Measurements from ENCODE around the gene SLC25A15. TPM values are rescaled to one million over a fixed set of nuclear protein-coding genes. Genes with fewer than 3 reads are reported as not detected.
A peak's percentile ranks its signal among the peaks of the same experiment; 100 is the strongest.

SLC25A15 gene
- total RNA-seq, 2 experiments from 2014 or later, result 2.1 to 2.2 TPM

DNA sequence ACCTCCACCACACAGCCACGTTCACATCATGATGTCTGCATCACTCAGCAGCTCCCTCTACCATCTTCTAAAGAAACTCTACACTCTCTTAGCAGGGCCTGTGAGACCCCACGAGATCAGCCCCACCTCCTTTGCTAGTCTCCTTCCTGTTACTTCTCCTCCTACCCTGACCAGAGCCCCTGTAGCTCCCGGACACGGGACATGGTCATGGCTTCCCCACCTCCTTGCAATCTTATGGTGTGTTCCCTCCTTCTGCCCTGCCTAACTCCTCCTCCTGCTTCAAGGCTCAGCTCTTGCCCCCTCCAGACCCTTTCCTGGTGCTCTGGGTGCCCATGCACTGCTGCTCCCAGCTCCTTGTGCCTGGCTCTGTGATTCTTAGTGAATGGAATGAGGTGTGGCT is 10.4 kb upstream of the SLC25A15 start:
- Mint-ChIP-seq H3K4me3 (no peak overlapping the region), H3K27ac (peak overlapping the region; percentile 43), H3K27me3 (no peaks in the 10 kb centered on the region), H3K36me3 (ENCODE audit: low read depth) (no peaks in the 10 kb centered on the region), H3K9me3 (no peaks in the 10 kb centered on the region), H3K4me1 (ENCODE audit: low read depth) (peaks cover 33% of the 10 kb centered on the region)
- ATAC-seq (ENCODE audit: poor library complexity) (no peak), DNase-seq (no peak)
- H3K27ac ChIP-seq (ENCODE audit: low read depth in 1 of 2, low read length in 2 of 2), result no peak overlapping the region
- H3K36me3 ChIP-seq (ENCODE audit: insufficient read depth, low read length), result no peaks in the 10 kb centered on the region
- ChIA-PET CTCF (interaction anchor here (3.2 kb wide), 1 partner anchor 10 kb away, joined by 11 read pairs; the partner anchor contains the start of gene SLC25A15), POLR2A (no interaction called here)
- TF ChIP-seq, protein P1, sequence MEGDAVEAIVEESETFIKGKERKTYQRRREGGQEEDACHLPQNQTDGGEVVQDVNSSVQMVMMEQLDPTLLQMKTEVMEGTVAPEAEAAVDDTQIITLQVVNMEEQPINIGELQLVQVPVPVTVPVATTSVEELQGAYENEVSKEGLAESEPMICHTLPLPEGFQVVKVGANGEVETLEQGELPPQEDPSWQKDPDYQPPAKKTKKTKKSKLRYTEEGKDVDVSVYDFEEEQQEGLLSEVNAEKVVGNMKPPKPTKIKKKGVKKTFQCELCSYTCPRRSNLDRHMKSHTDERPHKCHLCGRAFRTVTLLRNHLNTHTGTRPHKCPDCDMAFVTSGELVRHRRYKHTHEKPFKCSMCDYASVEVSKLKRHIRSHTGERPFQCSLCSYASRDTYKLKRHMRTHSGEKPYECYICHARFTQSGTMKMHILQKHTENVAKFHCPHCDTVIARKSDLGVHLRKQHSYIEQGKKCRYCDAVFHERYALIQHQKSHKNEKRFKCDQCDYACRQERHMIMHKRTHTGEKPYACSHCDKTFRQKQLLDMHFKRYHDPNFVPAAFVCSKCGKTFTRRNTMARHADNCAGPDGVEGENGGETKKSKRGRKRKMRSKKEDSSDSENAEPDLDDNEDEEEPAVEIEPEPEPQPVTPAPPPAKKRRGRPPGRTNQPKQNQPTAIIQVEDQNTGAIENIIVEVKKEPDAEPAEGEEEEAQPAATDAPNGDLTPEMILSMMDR (IDR thresholded peaks at IDR 0.05), result no peak
- no peaks in the 10 kb centered on the region for H3K27me3 ChIP-seq (ENCODE audit: control insufficient read depth in 1 of 2, insufficient read depth in 2 of 2, low read length in 2 of 2)
- H3K9me3 ChIP-seq (ENCODE audit: control insufficient read depth in 1 of 2, insufficient read depth in 1 of 2, low read length in 2 of 2), result no peaks in the 10 kb centered on the region
- peaks cover 30% of the 10 kb centered on the region for H3K4me1 ChIP-seq (ENCODE audit: insufficient read depth, low read length)
- no peak overlapping the region for H3K4me3 ChIP-seq (ENCODE audit: low read length)
- intact Hi-C loops (cut with DNase I, micrococcal nuclease), result loop anchor here (2.0 to 10.0 kb wide), 5 partner anchors 143 to 1094 kb away; partner anchors contain the start of gene MTRF1 (in 1 of the 2)

DNA sequence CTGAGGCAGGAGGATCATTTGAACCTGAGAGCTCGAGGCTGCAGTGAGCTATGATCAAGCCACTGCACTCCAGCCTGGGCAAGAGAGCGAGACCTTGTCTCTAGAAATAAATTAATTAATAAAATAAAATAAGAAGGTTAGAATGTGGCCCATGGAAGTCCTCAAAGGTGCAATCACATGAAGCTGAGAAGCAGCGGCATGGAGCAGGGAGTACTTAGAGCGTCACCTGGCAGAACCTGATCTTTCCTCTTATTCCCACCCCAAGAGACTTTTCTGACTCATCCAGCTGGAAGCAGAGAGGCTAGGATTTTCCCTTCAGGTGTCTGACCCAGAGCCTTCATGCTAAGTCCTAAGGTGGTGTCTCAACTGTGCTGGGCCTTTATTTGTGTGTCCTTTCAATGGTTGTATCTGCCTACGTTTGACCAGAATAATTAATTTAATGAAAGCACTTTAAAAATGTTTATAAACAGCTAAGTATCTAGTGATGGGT is 9.6 kb upstream of the SLC25A15 start:
- Histone ChIP-seq H3K27me3 (ENCODE audit: control insufficient read depth in 1 of 2, insufficient read depth in 2 of 2, low read length in 2 of 2) (no peaks in the 10 kb centered on the region), H3K4me3 (ENCODE audit: low read length) (no peak overlapping the region), H3K9me3 (ENCODE audit: control insufficient read depth in 1 of 2, insufficient read depth in 1 of 2, low read length in 2 of 2) (no peaks in the 10 kb centered on the region), H3K36me3 (ENCODE audit: insufficient read depth, low read length) (no peaks in the 10 kb centered on the region), H3K4me1 (ENCODE audit: insufficient read depth, low read length) (peaks cover 30% of the 10 kb centered on the region), H3K27ac (ENCODE audit: low read depth in 1 of 2, low read length in 2 of 2) (no peak overlapping the region)
- Mint-ChIP-seq H3K4me3 (no peak overlapping the region), H3K27me3 (no peaks in the 10 kb centered on the region), H3K4me1 (ENCODE audit: low read depth) (peaks cover 33% of the 10 kb centered on the region), H3K36me3 (ENCODE audit: low read depth) (no peaks in the 10 kb centered on the region), H3K27ac (no peak overlapping the region), H3K9me3 (no peaks in the 10 kb centered on the region)
- POLR2A ChIA-PET, result no interaction called here
- DNase-seq (no peak), ATAC-seq (ENCODE audit: poor library complexity) (no peak)
- CTCF ChIA-PET, result interaction anchor here (3.2 kb wide), 1 partner anchor 9 kb away, joined by 11 read pairs; the partner anchor contains the start of gene SLC25A15
- intact Hi-C loops (cut with DNase I, micrococcal nuclease), result loop anchor here (2.0 to 10.0 kb wide), 5 partner anchors 142 to 1095 kb away; partner anchors contain the start of gene MTRF1 (in 1 of the 2)
- TF ChIP-seq, protein P1 (IDR thresholded peaks at IDR 0.05), result no peak

DNA sequence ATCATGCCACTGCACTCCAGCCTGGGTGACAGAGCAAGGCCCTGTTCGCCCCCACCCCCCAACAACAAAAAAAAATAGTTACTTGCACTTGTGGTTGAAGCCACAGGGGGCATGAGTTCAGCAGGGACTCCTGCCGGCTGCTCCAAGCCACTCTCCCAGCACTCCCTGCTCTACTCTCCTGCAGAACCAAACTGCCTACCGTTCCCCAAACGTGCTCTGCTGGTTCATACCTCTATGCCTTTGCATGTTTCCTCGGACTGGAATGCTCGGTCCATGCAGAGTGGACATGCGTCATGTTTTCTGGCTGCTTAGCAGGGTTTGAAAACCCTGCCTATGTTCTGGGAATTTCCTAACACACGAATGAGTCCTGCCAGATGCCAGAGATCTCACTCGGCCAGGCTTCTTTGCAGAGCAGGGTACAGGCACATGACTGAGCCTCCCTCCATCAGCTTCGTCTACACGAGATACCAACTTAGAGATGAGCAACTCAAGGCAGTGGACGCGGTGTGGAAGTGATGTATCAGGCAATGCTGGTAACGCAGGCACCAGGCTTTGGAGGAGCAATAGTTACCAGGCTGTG is 8.5 kb upstream of the SLC25A15 start:
- DNase-seq, result no peak
- H3K9me3 Mint-ChIP-seq, result no peaks in the 10 kb centered on the region
- H3K9me3 ChIP-seq (ENCODE audit: control insufficient read depth in 1 of 2, insufficient read depth in 1 of 2, low read length in 2 of 2), result no peaks in the 10 kb centered on the region
- ChIA-PET POLR2A (no interaction called here), CTCF (no interaction called here)
- no peaks in the 10 kb centered on the region for H3K27me3 ChIP-seq (ENCODE audit: control insufficient read depth in 1 of 2, insufficient read depth in 2 of 2, low read length in 2 of 2)
- H3K27ac ChIP-seq (ENCODE audit: low read depth in 1 of 2, low read length in 2 of 2), result no peak overlapping the region
- intact Hi-C loops (cut with DNase I, micrococcal nuclease), result no loop called here
- H3K4me1 ChIP-seq (ENCODE audit: insufficient read depth, low read length), result peaks cover 26% of the 10 kb centered on the region
- ATAC-seq (ENCODE audit: poor library complexity), result no peak
- peaks cover 27% of the 10 kb centered on the region for H3K4me1 Mint-ChIP-seq (ENCODE audit: low read depth)
- H3K36me3 ChIP-seq (ENCODE audit: insufficient read depth, low read length), result no peaks in the 10 kb centered on the region
- no peak overlapping the region for H3K4me3 ChIP-seq (ENCODE audit: low read length)
- no peaks in the 10 kb centered on the region for H3K36me3 Mint-ChIP-seq (ENCODE audit: low read depth)
- no peaks in the 10 kb centered on the region for H3K27me3 Mint-ChIP-seq
- H3K27ac Mint-ChIP-seq, result no peak overlapping the region
- H3K4me3 Mint-ChIP-seq, result no peak overlapping the region
- TF ChIP-seq, protein P1 (IDR thresholded peaks at IDR 0.05), result no peak
